H1 (cell line): ENCODE measurements around the gene NUMB. TPM values are rescaled to one million over a fixed set of nuclear protein-coding genes. Genes with fewer than 3 reads are reported as not detected.

Experiments used
- CTCF ChIA-PET: fragments of 300-600 bp; sonication (Branson Sonifier 250); formaldehyde crosslinking; loops from one replicate; lab custom pipeline; 2021; ENCODE audit not compliant: partially characterized antibody; lab: Charles Lee
- POLR2A ChIA-PET: fragments of 300-600 bp; sonication (Branson Sonifier 250); formaldehyde crosslinking; loops from one replicate; lab custom pipeline; 2021; ENCODE audit warnings: inconsistent platforms; ENCODE audit not compliant: partially characterized antibody; lab: Charles Lee
- DNase-seq, 2 experiments: peaks; one replicate each; pipeline versions ENCODE4 v3.0.0 to v3.0.0-alpha.2; 2010 to 2022; ENCODE audit warnings: low spot score in 2 of 2, low read depth in 1 of 2, mixed read lengths in 1 of 2
- FAIRE-seq: peaks from 2 replicates; lab custom pipeline; 2011; peaks lifted over from hg19 to GRCh38; lab: Jason Lieb, UNC
- H2AFZ ChIP-seq: 2 replicates; pipeline ENCODE4 v1.8.1; 2012; ENCODE audit warnings: low read length, inconsistent platforms
- H2AK5ac ChIP-seq: 2 replicates; pipeline ENCODE4 v1.6.1; 2013; ENCODE audit warnings: low read depth, low read length
- H2BK120ac ChIP-seq: replicated peaks from 2 replicates; pipeline ENCODE3; 2013; ENCODE audit warnings: low read depth, low read length, inconsistent platforms
- H2BK12ac ChIP-seq: 2 replicates; pipeline ENCODE4 v1.6.1; 2013; ENCODE audit warnings: low read depth, low read length
- H2BK15ac ChIP-seq: 2 replicates; pipeline ENCODE4 v1.6.1; 2013; ENCODE audit warnings: low read length
- H2BK20ac ChIP-seq: 2 replicates; pipeline ENCODE4 v1.6.1; 2013; ENCODE audit warnings: low read length
- H2BK5ac ChIP-seq: 2 replicates; pipeline ENCODE4 v1.6.1; 2013; ENCODE audit warnings: low read depth, low read length
- H3K14ac ChIP-seq: 2 replicates; pipeline ENCODE4 v1.6.1; 2013; ENCODE audit warnings: inconsistent platforms; ENCODE audit not compliant: insufficient read length
- H3K18ac ChIP-seq: 2 replicates; pipeline ENCODE4 v1.6.1; 2013; ENCODE audit warnings: low read length; ENCODE audit errors: extremely low read depth
- H3K23ac ChIP-seq: 2 replicates; pipeline ENCODE4 v1.6.1; 2013; ENCODE audit warnings: inconsistent platforms; ENCODE audit not compliant: insufficient read length
- H3K23me2 ChIP-seq: 2 replicates; pipeline ENCODE4 v1.6.1; 2013; ENCODE audit warnings: low read depth, low read length
- H3K27ac ChIP-seq: 2 replicates; pipeline ENCODE4 v1.6.1; 2011; ENCODE audit warnings: low read depth, low read length, inconsistent platforms
- H3K27me3 ChIP-seq, 4 experiments: replicated peaks in 1 of 4; 1 replicate in 1 of 4; 2 replicates in 3 of 4; pipeline versions ENCODE4 v1.6.1 to v1.8.1; 2011 to 2013; ENCODE audit warnings: low read length in 3 of 4, mild to moderate bottlenecking in 3 of 4, inconsistent platforms in 2 of 4, mixed read lengths in 2 of 4, moderate library complexity in 1 of 4; ENCODE audit not compliant: control insufficient read depth in 3 of 4, insufficient read depth in 3 of 4; ENCODE audit errors: extremely low read depth in 1 of 4
- H3K36me3 ChIP-seq, 4 experiments: 2 replicates each; pipeline versions ENCODE4 v1.6.1 to v1.8.1; 2011 to 2013; ENCODE audit warnings: mild to moderate bottlenecking in 4 of 4, low read length in 3 of 4, moderate library complexity in 2 of 4, control low read depth in 1 of 4, inconsistent platforms in 1 of 4; ENCODE audit not compliant: insufficient read depth in 4 of 4, control insufficient read depth in 2 of 4
- H3K4ac ChIP-seq: replicated peaks from 2 replicates; pipeline ENCODE3; 2013; ENCODE audit warnings: low read length, low read depth, mixed read lengths, inconsistent platforms; ENCODE audit not compliant: insufficient read length
- H3K4me1 ChIP-seq, 4 experiments: replicated peaks in 1 of 4; 1 replicate in 1 of 4; 2 replicates in 3 of 4; pipeline versions ENCODE4 v1.6.1 to v1.8.1; 2011 to 2013; ENCODE audit warnings: low read length in 3 of 4, inconsistent platforms in 2 of 4, mixed read lengths in 1 of 4; ENCODE audit not compliant: insufficient read depth in 4 of 4, control insufficient read depth in 3 of 4
- H3K4me2 ChIP-seq, 2 experiments: 2 replicates each; pipeline versions ENCODE4 v1.6.1 to v1.8.1; 2011 to 2013; ENCODE audit warnings: low read depth in 2 of 2, low read length in 2 of 2, control low read depth in 1 of 2, inconsistent platforms in 1 of 2, mild to moderate bottlenecking in 1 of 2; ENCODE audit not compliant: insufficient read depth in 1 of 2
- H3K4me3 ChIP-seq, 4 experiments: fragments of 200-600, 300-600 bp in 1 of 4; sonication (generic), shearing (Covaris generic), sonication (Bioruptor Twin) in 1 of 4; 2 replicates each; pipeline versions ENCODE4 v1.5.1 to v1.8.1; 2011 to 2016; ENCODE audit warnings: low read length in 4 of 4, low read depth in 3 of 4, control low read depth in 2 of 4, inconsistent platforms in 2 of 4, mild to moderate bottlenecking in 2 of 4, mixed read lengths in 1 of 4, moderate library complexity in 1 of 4; ENCODE audit not compliant: insufficient read depth in 2 of 4; ENCODE audit errors: extremely low read depth in 1 of 4
- H3K56ac ChIP-seq: replicated peaks from 2 replicates; pipeline ENCODE3; 2013; ENCODE audit warnings: low read depth, mild to moderate bottlenecking, mixed read lengths, low read length, inconsistent platforms; ENCODE audit not compliant: insufficient read length
- H3K79me1 ChIP-seq: 2 replicates; pipeline ENCODE4 v1.6.1; 2013; ENCODE audit warnings: low read depth, low read length, control low read depth
- H3K79me2 ChIP-seq, 2 experiments: 2 replicates each; pipeline versions ENCODE4 v1.6.1 to v1.8.1; 2012 to 2013; ENCODE audit warnings: low read length in 2 of 2, mild to moderate bottlenecking in 2 of 2, inconsistent platforms in 1 of 2; ENCODE audit not compliant: insufficient read depth in 2 of 2, control insufficient read depth in 1 of 2
- H3K9ac ChIP-seq, 4 experiments: replicated peaks in 1 of 4; 1 replicate in 1 of 4; 2 replicates in 3 of 4; pipeline versions ENCODE4 v1.6.1 to v1.8.1; 2011 to 2013; ENCODE audit warnings: low read depth in 3 of 4, low read length in 3 of 4, control low read depth in 2 of 4, mild to moderate bottlenecking in 2 of 4, moderate library complexity in 2 of 4, inconsistent platforms in 1 of 4; ENCODE audit errors: extremely low read depth in 1 of 4
- H3K9me3 ChIP-seq, 2 experiments: 2 replicates each; pipeline versions ENCODE4 v1.6.1 to v1.8.1; 2012 to 2013; ENCODE audit warnings: mild to moderate bottlenecking in 2 of 2, moderate library complexity in 2 of 2, control low read depth in 1 of 2, inconsistent platforms in 1 of 2, low read depth in 1 of 2, low read length in 1 of 2, mixed read lengths in 1 of 2; ENCODE audit not compliant: insufficient read depth in 2 of 2
- H4K20me1 ChIP-seq, 2 experiments: replicated peaks in 1 of 2; 2 replicates each; pipeline versions ENCODE3 to v1.8.1; 2011 to 2013; ENCODE audit warnings: inconsistent platforms in 2 of 2, low read length in 2 of 2, mild to moderate bottlenecking in 1 of 2; ENCODE audit not compliant: insufficient read depth in 2 of 2, control insufficient read depth in 1 of 2
- H4K5ac ChIP-seq: 2 replicates; pipeline ENCODE4 v1.6.1; 2013; ENCODE audit warnings: low read length, low read depth, mixed read lengths, inconsistent platforms; ENCODE audit not compliant: insufficient read length
- H4K8ac ChIP-seq: 2 replicates; pipeline ENCODE4 v1.8.0; 2013; ENCODE audit warnings: mild to moderate bottlenecking, moderate library complexity, low read length, inconsistent platforms; ENCODE audit not compliant: insufficient read depth; ENCODE audit errors: extremely low read depth
- H4K91ac ChIP-seq: replicated peaks from 2 replicates; pipeline ENCODE3; 2013; ENCODE audit warnings: low read length, mixed read lengths, inconsistent platforms; ENCODE audit not compliant: insufficient read length
- HDAC2 ChIP-seq, 2 experiments: fragments of 300-600 bp in 1 of 2; sonication (generic) in 1 of 2; IDR thresholded peaks; 2 replicates each; pipeline ENCODE4 v1.6.1; 2011 to 2012; ENCODE audit warnings: low read depth in 2 of 2, low read length in 2 of 2, mild to moderate bottlenecking in 2 of 2, moderate library complexity in 2 of 2, borderline replicate concordance in 1 of 2, inconsistent platforms in 1 of 2
- WGBS, 2 experiments: shearing (Covaris generic) in 1 of 2; methylation state at CpG; one replicate each; pipeline versions ENCODE4 v1.1.6 to v1.1.7; 2013 to 2015; ENCODE audit warnings: low lambda C conversion rate in 2 of 2, mixed read lengths in 2 of 2, inconsistent platforms in 1 of 2, low coverage in 1 of 2, missing lambda C conversion rate in 1 of 2; ENCODE audit not compliant: insufficient replicate concordance in 2 of 2, insufficient coverage in 1 of 2, insufficient read length in 1 of 2; ENCODE audit errors: extremely low coverage in 1 of 2, missing lambda C conversion rate in 1 of 2; 5-methylcytosine and 5-hydroxymethylcytosine counted together
- polyA plus RNA-seq, 7 experiments: library from polyadenylated mRNA; depleted of rRNA in 3 of 7; stranded (reverse) in 5 of 7; unstranded in 2 of 7; fragments of >200 nt in 5 of 7; fragments of 200-250 nt in 2 of 7; gene quantifications; 1 replicate in 5 of 7; 2 replicates in 1 of 7; 4 replicates in 1 of 7; pipeline versions ENCODE4 v1.2.1 to v1.2.3, GENCODE V29; 2011 to 2013; ENCODE audit warnings: missing spikeins in 2 of 7, mixed read lengths in 2 of 7
- total RNA-seq: library from RNA; stranded (reverse); fragmentation: NEBNext Ultra II Directional; extraction: Animal tissue kit (Norgen Biotek cat#: 25700); gene quantifications from 2 replicates; pipeline ENCODE4 v1.2.1, GENCODE V29; 2021

The NUMB gene
- total and polyA plus RNA-seq, 2 of the 8 experiments (the other 6 are each of a cell fraction or from before 2014, with no cell fraction given) = 54.3 to 78.1 TPM

DNA sequence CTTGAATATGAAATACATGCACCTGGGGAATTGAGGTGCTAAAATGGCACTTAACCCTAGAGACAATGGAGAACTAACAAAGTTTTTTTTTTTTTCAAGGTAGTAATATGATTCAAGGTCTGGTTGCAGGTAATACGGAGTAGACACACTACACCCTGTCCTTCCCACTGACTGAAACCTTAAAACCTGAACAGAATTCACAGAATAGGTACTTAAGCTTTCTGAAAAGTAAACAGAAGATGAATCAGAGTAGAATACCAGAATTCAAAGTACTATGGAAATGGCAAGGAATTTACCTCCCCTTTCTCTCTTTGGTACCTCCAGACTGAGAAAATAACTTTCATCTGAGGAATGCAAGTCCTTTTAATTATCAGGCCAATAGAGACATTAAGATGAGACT lies 133.8 kb downstream of the NUMB start:
- CTCF ChIA-PET = interaction anchor here (1.5 kb wide), 1 partner anchor 29 kb away, joined by 8 read pairs; no protein-coding TSS in a partner anchor
- Histone ChIP-seq H3K27ac (no peak overlapping the region), H3K23me2 (no peaks in the 10 kb centered on the region), H2BK120ac (no peak overlapping the region), H3K23ac (no peak overlapping the region), H3K18ac (no peak overlapping the region), H3K4me3 (no peak overlapping the region), H2BK12ac (no peak overlapping the region), H2BK5ac (no peak overlapping the region), H4K91ac (no peak overlapping the region), H3K4ac (no peak overlapping the region), H3K4me1 (peaks cover 0 to 4% (median 3%) of the 10 kb centered on the region in 4 experiments; a peak in 2 of 7 replicates), H2AFZ (no peak overlapping the region), H3K36me3 (peaks cover 0 to 8% (median 0%) of the 10 kb centered on the region in 4 experiments; a peak in 1 of 8 replicates), H3K9ac (no peak overlapping the region), H2AK5ac (no peak overlapping the region), H3K79me1 (no peaks in the 10 kb centered on the region; the same call in 1 of the 2 replicates), H3K9me3 (no peaks in the 10 kb centered on the region), H3K14ac (no peak overlapping the region), H4K20me1 (no peaks in the 10 kb centered on the region), H4K5ac (no peak overlapping the region), H4K8ac (no peak overlapping the region), H2BK20ac (no peak overlapping the region), H2BK15ac (no peak overlapping the region), H3K56ac (no peak overlapping the region), H3K27me3 (no peaks in the 10 kb centered on the region), H3K4me2 (no peak overlapping the region), H3K79me2 (no peaks in the 10 kb centered on the region)
- 75% methylated on average over 1 of the region's 1 CpG; no CpG with 5 or more reads in 1 of the 2 experiments for WGBS, 2 experiments
- FAIRE-seq = no peak
- POLR2A ChIA-PET = no interaction called here
- no peak for DNase-seq
- TF ChIP-seq HDAC2 (IDR thresholded peaks at IDR 0.05; ENCODE audit: borderline replicate concordance in 1 of 2, low read depth in 2 of 2, low read length in 2 of 2) = no peak
